ENCODE results near the gene ORM2. TPM values are rescaled to one million over a fixed set of nuclear protein-coding genes. Genes with fewer than 3 reads are reported as not detected.

ORM2 gene
- polyA plus RNA-seq, 1 donor from 2014 or later: not detected

DNA sequence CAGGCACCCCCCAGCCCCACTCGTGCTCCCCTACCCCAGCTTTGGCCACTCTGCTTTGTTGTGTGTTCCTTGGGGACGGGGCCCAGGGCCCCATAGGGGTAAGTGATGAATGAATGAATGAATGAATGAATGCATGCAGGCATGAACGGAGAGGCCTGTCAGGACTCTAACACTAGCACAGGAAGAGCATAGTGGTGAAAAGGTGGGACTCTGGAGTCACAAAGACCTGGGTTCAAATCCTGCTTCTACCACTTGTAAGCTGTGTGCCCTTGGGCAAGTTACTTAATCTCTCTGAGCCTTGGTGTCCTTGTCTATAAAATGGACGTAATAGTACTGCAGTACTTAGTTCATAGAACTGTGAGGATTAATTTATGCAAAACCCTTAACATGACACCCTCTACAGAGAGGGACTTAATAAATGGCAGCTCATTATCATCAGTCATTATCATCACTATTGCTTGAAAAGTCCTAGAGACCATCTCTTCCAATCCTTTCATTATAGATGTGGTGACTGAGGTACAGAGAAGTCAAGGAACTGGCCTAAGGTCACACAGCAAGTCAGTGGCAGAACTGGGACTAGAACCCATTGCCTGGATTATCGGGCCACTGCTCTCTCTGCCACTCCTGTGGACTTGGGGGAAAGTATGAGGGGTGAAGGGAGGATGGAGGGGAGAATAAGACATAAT, 13.2 kb downstream of the ORM2 start:
- Mint-ChIP-seq H3K27ac (peak overlapping the region in 2 of 3 donors; percentile 77 to 85), H3K9me3 (no peaks in the 10 kb centered on the region), H3K27me3 (no peaks in the 10 kb centered on the region), H3K36me3 (peaks cover 2% of the 10 kb centered on the region), H3K4me3 (peak overlapping the region in 1 of 4 donors; percentile 25), H3K4me1 (peaks cover 12 to 13% (median 12%) of the 10 kb centered on the region in 3 donors)

DNA sequence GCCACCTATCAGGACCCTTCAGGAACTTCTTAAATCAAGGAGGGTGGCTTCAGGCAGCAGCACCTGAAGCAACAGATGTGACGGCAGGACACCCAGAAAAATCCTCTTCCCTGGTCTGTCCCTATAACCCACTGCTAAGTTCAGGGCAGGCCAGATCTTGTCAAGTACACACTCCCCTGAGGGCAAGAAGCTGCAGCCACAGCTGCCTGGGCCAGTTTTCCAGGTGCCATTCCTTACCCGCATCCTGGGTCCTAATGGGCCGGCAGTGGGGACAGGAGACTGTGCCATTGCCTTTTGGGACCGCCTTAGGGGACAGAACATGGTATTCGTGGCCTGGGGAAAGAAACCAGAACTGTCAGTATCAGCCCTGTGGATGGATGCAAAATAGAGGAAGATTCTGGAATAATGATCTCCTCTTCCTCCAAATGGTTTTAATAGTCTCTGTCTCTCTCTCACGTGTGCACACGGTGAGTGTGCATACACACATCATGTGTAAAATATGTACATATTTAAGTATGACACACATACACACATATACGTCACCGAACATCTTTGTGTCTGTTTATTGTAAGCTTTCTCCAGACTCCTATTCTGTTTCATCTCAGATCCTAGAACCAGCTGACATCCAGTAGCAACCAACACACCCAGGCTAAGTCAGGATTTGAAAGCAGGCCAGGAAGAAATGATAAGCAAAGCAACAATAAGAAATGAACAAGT, 14.0 kb downstream of the ORM2 start:
- Mint-ChIP-seq H3K27me3 (no peaks in the 10 kb centered on the region), H3K4me1 (peaks cover 12 to 20% (median 15%) of the 10 kb centered on the region in 3 donors), H3K27ac (peak overlapping the region in 2 of 3 donors; percentile 77 to 85), H3K4me3 (no peak overlapping the region), H3K9me3 (no peaks in the 10 kb centered on the region), H3K36me3 (peaks cover 2% of the 10 kb centered on the region)

DNA sequence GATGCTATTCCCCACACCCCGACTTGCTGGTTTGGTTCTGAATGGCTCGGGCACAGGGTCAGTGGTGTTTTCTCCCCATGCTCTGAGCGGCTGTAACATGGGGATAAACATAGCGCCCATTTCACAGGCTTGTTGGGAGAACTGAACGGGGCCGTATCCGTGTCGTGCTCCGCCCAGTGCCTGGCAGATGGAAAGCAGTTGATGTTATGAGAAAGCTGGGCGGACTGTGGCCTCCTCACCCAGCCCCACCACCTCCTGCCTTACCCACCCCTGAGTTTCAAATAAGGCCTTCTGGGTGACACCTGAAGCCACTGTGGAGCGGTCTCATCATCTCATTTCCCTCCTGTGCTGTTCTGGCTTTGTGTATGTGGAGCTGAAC, 14.5 kb downstream of the ORM2 start:
- Mint-ChIP-seq H3K27me3 (no peaks in the 10 kb centered on the region), H3K9me3 (no peaks in the 10 kb centered on the region), H3K4me1 (peaks cover 13 to 21% (median 18%) of the 10 kb centered on the region in 3 donors), H3K27ac (peak overlapping the region in 2 of 3 donors; percentile 77 to 83), H3K4me3 (no peak overlapping the region), H3K36me3 (peaks cover 3% of the 10 kb centered on the region)

DNA sequence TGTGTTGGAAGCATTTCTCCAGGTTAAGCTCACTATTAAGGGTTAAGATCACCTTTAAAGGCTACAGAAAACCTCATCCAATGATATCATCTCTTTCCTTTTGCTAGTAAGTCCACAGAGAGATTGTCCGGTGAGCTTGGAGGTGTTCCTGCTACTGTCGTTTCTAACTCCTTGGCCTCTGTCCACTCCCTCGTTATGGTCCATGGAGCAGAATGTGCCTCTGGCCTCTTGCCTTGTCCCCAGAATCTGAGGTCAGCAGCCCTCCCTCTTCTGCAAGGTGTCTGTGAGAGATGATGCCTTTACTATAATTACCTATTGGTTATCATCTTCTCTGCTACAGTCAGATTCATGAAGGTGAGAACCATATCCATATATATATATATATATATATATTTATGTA, 15.0 kb downstream of the ORM2 start:
- H3K4me1 Mint-ChIP-seq: peaks cover 17 to 23% (median 22%) of the 10 kb centered on the region in 3 donors
- H3K9me3 Mint-ChIP-seq: no peaks in the 10 kb centered on the region
- peak overlapping the region; percentile 57 to 83 (median 57) for H3K27ac Mint-ChIP-seq
- H3K4me3 Mint-ChIP-seq: peak overlapping the region in 1 of 4 donors; percentile 12
- H3K36me3 Mint-ChIP-seq: peaks cover 4% of the 10 kb centered on the region
- no peaks in the 10 kb centered on the region for H3K27me3 Mint-ChIP-seq

DNA sequence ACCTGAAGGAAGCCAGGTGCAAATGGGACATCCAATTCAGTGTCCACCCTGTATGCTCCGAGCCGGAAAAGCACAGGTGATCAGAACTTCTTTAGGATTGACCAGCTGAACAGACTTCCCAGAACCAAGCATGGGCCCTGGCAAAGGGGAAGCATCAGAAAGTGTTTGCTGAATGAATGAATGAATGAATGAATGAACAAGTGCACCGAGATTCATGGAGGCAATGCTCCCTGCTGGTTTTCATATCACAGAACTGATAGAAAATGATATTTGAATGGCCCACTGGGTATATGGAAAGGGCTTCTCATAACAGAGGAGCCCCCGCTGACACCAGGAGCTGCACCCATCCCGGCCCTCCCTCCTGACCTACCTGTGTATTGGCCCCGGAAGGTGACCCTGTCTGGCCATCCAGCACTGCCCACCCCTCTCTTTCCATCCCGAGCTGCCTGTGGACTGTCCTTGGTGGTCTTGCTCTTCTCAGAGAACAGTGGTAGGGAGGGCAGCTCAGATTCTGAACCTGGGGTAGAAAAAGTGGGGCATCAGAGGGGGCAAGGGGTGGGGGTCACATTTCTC, 15.9 kb downstream of the ORM2 start:
- H3K27ac Mint-ChIP-seq: no peak overlapping the region
- no peaks in the 10 kb centered on the region for H3K9me3 Mint-ChIP-seq
- no peaks in the 10 kb centered on the region for H3K27me3 Mint-ChIP-seq
- peak overlapping the region in 1 of 4 donors; percentile 25 for H3K4me3 Mint-ChIP-seq
- peaks cover 4% of the 10 kb centered on the region for H3K36me3 Mint-ChIP-seq
- H3K4me1 Mint-ChIP-seq: peaks cover 20 to 28% (median 26%) of the 10 kb centered on the region in 3 donors

DNA sequence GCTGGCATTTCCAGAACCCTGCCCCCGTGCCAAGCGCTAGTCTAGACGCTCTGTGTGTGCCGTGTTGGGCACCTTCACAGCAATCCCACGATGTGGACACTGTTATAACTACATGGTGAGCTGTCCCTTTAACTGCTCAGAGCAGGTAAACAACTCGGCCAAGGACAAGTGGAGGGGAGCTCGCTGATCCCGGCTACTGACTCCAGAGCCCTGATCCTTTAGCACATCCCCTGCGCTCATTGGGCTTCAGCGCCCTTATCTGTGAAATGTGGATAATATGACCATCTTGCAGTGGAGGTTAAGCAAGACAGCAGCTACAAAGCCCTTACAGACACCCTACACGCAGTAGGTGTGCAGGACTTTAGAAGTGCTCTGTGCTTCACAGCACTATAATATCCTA, 16.5 kb downstream of the ORM2 start:
- H3K36me3 Mint-ChIP-seq: peaks cover 4% of the 10 kb centered on the region

DNA sequence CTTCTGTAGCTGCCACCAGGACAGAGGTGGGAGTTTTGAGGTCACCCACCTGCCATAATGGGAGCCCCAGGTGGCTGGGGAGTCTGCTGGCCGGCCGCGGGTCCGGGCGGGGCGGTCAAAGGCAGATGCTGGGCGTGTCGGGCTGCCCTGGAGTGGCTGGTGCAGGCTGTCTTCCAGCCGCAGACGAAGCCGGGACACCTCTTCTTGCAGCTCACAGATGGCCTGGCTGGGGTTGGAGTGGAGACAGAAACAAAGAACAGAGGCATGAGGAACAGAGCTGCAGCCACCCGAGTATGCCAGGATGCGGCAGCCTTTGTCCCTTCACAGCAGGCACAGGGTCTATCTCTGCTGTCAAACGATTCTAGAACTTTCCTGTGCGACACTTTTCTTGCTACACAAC, 18.0 kb downstream of the ORM2 start:
- Mint-ChIP-seq H3K27ac (peak overlapping the region in 2 of 3 donors; percentile 50 to 77), H3K27me3 (no peaks in the 10 kb centered on the region), H3K9me3 (no peaks in the 10 kb centered on the region), H3K4me3 (peak overlapping the region in 2 of 4 donors; percentile 17 to 34), H3K4me1 (peaks cover 22 to 33% (median 27%) of the 10 kb centered on the region in 3 donors), H3K36me3 (peaks cover 4% of the 10 kb centered on the region)

More for the DNA sequence above, 16.5 kb downstream of the ORM2 start:
- peak overlapping the region in 1 of 3 donors; percentile 28 for H3K27ac Mint-ChIP-seq
- H3K4me1 Mint-ChIP-seq: peaks cover 22 to 29% (median 26%) of the 10 kb centered on the region in 3 donors
- H3K27me3 Mint-ChIP-seq: no peaks in the 10 kb centered on the region
- H3K9me3 Mint-ChIP-seq: no peaks in the 10 kb centered on the region
- H3K4me3 Mint-ChIP-seq: no peak overlapping the region

DNA sequence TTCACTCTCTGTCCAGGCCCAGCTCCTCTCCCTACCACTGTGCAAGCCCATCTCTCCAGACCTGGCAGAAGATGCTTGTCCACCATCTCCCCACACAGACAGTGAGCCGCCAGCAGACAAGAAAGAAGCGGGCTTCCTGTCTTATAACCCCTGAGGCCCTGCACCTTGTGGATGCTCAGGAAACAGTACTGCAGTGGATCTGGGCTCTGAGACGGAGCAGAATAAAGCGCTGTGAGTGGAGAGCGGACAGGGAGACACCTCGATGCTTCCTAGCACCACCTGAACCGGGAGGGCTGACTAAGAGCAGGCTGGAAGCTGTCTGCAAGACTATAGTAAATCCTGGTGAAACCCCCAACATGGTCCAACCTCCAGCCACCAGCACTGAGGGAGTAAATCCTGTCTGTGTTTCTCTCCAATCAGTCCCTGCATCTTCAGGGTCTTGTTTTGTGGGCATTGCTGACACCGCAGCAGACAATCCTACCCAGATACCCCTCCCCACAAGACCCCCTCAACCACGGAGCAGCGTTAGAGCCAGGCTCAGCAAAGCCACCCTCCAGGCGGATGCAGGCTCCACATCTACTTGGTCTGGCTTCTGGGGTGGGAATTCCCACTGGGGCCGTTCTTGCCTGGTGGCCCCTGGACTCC, 18.7 kb downstream of the ORM2 start:
- Mint-ChIP-seq H3K27me3 (no peaks in the 10 kb centered on the region), H3K27ac (peak overlapping the region; percentile 77 to 94 (median 90)), H3K4me1 (peaks cover 22 to 35% (median 24%) of the 10 kb centered on the region in 3 donors), H3K4me3 (peak overlapping the region in 3 of 4 donors; percentile 34 to 90 (median 73)), H3K9me3 (no peaks in the 10 kb centered on the region), H3K36me3 (peaks cover 2% of the 10 kb centered on the region)

DNA sequence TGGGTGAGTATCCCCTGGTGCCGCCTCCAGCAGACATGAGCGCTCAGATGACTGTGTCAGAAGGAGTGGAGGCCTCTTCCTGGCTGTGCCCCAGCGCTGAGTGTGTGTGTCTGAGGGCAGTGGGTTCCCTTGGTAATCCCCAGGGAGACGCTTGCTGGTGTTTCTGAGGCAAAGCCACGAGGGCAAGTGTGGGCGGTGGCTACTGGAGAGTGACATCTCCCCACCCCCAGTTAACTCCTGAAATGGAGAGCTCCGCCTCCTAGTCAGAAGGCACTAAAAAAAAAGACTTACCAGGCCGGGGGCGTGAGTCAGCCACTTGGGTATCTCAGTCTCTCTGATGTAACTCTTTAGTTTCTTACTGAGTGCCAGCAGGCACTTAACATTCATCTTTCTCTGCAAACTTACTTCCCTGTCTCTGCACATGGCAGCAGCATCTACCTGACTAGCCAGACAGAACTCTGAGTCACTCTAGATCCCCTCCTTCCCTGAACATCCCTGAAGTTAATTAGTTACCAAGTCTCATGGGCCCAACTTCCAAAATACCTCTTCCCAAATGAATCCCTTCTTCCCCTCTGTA, 19.3 kb downstream of the ORM2 start:
- H3K27me3 Mint-ChIP-seq: no peaks in the 10 kb centered on the region
- H3K9me3 Mint-ChIP-seq: no peaks in the 10 kb centered on the region
- H3K4me1 Mint-ChIP-seq: peaks cover 22 to 35% (median 24%) of the 10 kb centered on the region in 3 donors
- peak overlapping the region; percentile 77 to 94 (median 90) for H3K27ac Mint-ChIP-seq
- H3K4me3 Mint-ChIP-seq: peak overlapping the region; percentile 14 to 90 (median 44)
- H3K36me3 Mint-ChIP-seq: peaks cover 2% of the 10 kb centered on the region

DNA sequence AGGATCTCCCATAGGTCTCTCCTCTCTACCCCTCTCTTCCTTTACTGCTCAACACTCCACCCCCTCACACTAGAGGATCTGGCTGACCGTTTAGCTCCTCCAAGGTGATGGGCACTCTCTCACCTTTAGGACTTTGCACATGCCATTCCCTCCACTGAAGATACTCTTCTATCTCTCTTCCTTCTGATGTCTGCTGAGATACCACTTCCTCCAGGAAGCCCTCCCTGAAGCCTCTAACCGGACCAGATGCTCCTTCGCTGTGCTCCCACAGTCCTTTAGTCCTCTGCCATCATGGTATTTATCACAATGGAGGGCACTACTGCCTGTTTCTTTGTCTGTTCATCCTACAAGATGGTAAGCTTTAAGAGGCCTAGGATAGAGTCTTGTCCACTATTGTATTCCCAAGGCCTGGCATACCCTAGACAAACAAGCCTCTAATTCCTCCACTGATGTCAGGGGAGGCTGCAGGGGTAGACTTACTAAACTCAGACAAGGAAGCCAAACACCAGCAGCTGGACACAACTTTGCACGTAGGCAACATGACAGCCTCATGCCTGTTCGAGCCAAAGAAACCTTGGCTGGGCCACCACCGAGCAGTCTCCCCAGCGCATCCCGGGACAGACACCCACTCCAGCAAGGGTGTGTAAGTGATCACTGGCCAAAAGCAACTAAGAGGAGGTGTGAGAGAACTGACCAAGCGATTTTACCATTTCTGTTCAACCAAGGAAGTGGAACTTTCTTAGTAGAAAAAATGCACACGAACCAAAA, 20.2 kb downstream of the ORM2 start:
- H3K9me3 Mint-ChIP-seq: no peaks in the 10 kb centered on the region
- H3K4me1 Mint-ChIP-seq: peaks cover 22 to 35% (median 23%) of the 10 kb centered on the region in 3 donors
- peak overlapping the region; percentile 77 to 94 (median 80) for H3K27ac Mint-ChIP-seq
- peak overlapping the region; percentile 14 to 90 (median 56) for H3K4me3 Mint-ChIP-seq
- H3K27me3 Mint-ChIP-seq: no peaks in the 10 kb centered on the region
- peaks cover 2% of the 10 kb centered on the region for H3K36me3 Mint-ChIP-seq

DNA sequence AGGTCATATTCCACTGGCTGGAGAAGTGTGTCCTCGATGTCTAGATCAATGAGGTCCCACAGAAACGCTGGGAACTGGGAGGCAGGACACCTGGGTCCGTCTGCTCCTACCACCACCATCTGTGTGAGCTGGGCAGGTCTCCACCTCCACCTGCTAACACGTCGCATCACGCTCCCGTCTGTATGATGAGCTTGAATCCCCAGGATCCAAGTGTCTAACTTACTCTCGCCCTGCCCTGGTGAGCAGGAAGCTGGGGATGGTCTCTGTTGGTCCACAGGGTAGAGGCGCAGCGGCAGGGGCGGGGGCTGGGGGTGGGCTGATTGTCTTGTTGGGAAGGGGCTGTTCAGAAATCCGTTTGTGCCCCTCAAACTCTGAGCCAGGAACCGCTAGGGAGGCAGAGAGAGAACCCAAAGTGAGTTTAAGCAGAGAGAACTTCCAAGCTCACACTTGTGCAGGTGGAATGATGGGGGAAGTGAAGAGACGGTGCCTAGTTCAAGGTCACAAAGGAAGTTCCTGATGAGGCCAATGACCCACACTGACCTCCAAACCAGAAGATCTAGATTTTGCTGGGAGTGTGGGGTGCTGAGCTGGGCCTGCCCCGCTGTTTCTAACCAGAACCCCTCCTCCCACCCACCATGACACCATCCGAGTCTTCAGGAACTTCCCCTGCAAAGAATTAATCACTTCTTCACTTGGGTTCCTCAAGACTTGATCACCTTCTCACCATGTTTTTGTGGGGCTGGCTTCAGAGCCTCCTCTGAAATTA, 21.1 kb downstream of the ORM2 start:
- Mint-ChIP-seq H3K27ac (peak overlapping the region; percentile 7 to 94 (median 77)), H3K9me3 (no peaks in the 10 kb centered on the region), H3K4me3 (peak overlapping the region in 1 of 4 donors; percentile 47), H3K4me1 (peaks cover 22 to 35% (median 23%) of the 10 kb centered on the region in 3 donors), H3K27me3 (no peaks in the 10 kb centered on the region), H3K36me3 (peaks cover 2% of the 10 kb centered on the region)

DNA sequence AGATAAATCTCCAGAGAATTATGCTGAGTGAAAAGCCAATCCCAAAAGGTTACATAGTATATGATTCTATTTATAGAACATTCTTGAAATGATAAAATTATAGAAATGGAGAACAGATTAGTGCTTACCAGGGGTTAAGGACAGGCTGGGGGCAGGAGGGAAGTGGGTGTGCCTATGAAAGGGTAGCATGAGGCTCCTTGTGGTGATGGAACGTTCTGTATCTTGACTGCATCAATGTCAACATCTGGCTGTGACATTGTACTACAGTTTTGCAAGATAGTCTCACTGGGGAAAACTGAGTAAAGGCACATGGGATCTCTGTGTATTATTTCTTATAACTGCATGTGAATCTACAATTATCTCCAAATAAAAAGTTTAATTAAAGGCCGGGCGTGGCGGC, 22.3 kb downstream of the ORM2 start:
- Mint-ChIP-seq H3K4me3 (no peak overlapping the region), H3K27me3 (peaks cover 1% of the 10 kb centered on the region), H3K36me3 (peaks cover 4% of the 10 kb centered on the region), H3K4me1 (peaks cover 22 to 35% (median 27%) of the 10 kb centered on the region in 3 donors), H3K27ac (peak overlapping the region in 2 of 3 donors; percentile 12 to 59), H3K9me3 (no peaks in the 10 kb centered on the region)

DNA sequence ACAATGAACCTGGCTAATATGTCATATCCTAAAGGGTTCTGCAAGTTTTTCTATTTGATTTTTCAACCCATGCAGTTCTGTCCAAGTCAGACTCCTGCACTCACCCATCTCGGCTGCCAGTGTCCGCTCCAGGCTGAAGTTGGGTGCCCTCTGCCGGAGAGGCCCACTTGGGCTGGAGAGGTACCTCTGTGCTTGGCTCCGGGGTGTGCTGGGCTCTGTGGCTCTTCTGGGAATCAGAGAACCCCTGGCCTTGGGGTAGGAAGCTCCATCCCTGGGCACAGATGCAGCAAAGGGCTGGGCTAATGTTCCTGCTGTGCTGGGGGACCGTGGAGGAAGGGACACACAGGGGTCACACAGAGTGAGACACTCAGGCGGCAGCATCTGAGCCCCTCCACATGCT, 26.2 kb downstream of the ORM2 start:
- Mint-ChIP-seq H3K27ac (no peak overlapping the region), H3K36me3 (peaks cover 5% of the 10 kb centered on the region), H3K4me3 (no peak overlapping the region), H3K27me3 (peaks cover 1% of the 10 kb centered on the region), H3K4me1 (peaks cover 8 to 13% (median 11%) of the 10 kb centered on the region in 3 donors), H3K9me3 (no peaks in the 10 kb centered on the region)

Measured in IgD-negative memory B cell (primary cell).